Pancreas (tissue), 10 donors: Measurements from ENCODE around the gene MPZL3. TPM values are rescaled to one million over a fixed set of nuclear protein-coding genes. Genes with fewer than 3 reads are reported as not detected.

Experiments used
- ATAC-seq, 4 donors: fragments of 200-7000 bp; cut with Tn5 transposase; one replicate each; pipeline versions ENCODE4 v1.8.0 to v1.9.1; 2020; ENCODE audit warnings: mild to moderate bottlenecking in 4 of 4, moderate library complexity in 4 of 4
- DNase-seq, 6 donors: peaks; one replicate each; pipeline ENCODE4 v3.0.0-alpha.2; 2020
- FAIRE-seq: peaks from 2 replicates; lab custom pipeline; 2012; peaks lifted over from hg19 to GRCh38; lab: Jason Lieb, UNC
- H3K27ac ChIP-seq, 4 donors: fragments of 200-600 bp; sonication (generic); 1 replicate in 3 of 4; 2 replicates in 1 of 4; pipeline versions ENCODE4 v1.5.0 to v1.8.0; 2020
- H3K27me3 ChIP-seq, 4 donors: fragments of 200-600 bp; one replicate each; pipeline ENCODE4 v1.8.0; 2021
- H3K36me3 ChIP-seq, 3 donors: fragments of 200-600 bp; sonication (generic) in 1 of 3; one replicate each; pipeline versions ENCODE4 v1.5.0 to v1.8.0; 2020 to 2021
- H3K4me1 ChIP-seq, 3 donors: fragments of 200-600 bp; one replicate each; pipeline ENCODE4 v1.8.0; 2021
- H3K4me3 ChIP-seq, 4 donors: fragments of 200-600 bp; sonication (generic) in 2 of 4; one replicate each; pipeline versions ENCODE4 v1.5.0 to v1.8.0; 2020 to 2021
- H3K9me3 ChIP-seq, 4 donors: fragments of 200-600 bp; one replicate each; pipeline ENCODE4 v1.8.0; 2021
- CTCF ChIP-seq, 4 donors: fragments of 200-600 bp; sonication (generic) in 3 of 4; IDR thresholded peaks; one replicate each; pipeline versions ENCODE4 v1.5.0 to v1.8.0; 2021; ENCODE audit warnings: antibody characterized with exemption in 4 of 4
- WGBS, 2 donors: extraction: QIAGEN DNeasy Blood & Tissue Kit; methylation state at CpG; one replicate each; pipeline ENCODE4 v1.1.7; 2013; 5-methylcytosine and 5-hydroxymethylcytosine counted together
- intact Hi-C, 3 donors: fragments of 100-400 bp; cut with DNase I; formaldehyde crosslinking; loops; one replicate each; pipeline versions ENCODE4 v1.11.1 to v1.14.2; 2022
- polyA plus RNA-seq, 2 donors: library from polyadenylated mRNA; stranded (reverse); fragments of 200-250 nt; gene quantifications; one replicate each; pipeline ENCODE4 v1.2.3, GENCODE V29; 2013
- total RNA-seq, 6 donors: library from RNA; stranded (reverse); fragmentation: NEBNext Ultra II Directional in 4 of 6; extraction: Animal tissue kit (Norgen Biotek cat#: 25700) in 4 of 6; gene quantifications; one replicate each; pipeline versions ENCODE4 v1.2.1 to v1.2.4, GENCODE V29; 2021 to 2023
- donor health status: healthy with polysubstance abuse.
- donor health status: DM: no; HTN: no; CAD: no; lungs with moderate emphysema.
- donor health status: DM: no; HTN: no; CAD: no.
- donor health status: control.
- donor health status: control.
- donor health status: Bipolar disorder and iron deficiency.
- donor health status: DM: yes; HTN: yes; CAD: no.
- donor health status: DM: no; HTN: no; CAD: no.
- donor health status: DM: no; HTN: no; CAD: no.
- donor health status: DM: yes; HTN: yes; CAD: no.

MPZL3 gene
- total and polyA plus RNA-seq, 8 donors: 3.8 to 8.0 (median 5.2) TPM

GRCh38 chr11:118229274-118229847 lies 22.8 kb downstream of the MPZL3 start:
- no peak overlapping the region for H3K4me3 ChIP-seq
- ATAC-seq (no peak), FAIRE-seq (no peak), DNase-seq (no peak)
- no peaks in the 10 kb centered on the region for H3K27me3 ChIP-seq
- intact Hi-C loops: no loop called here
- WGBS, 2 donors: 88 to 93% methylated on average over 5 of the region's 5 CpGs
- H3K36me3 ChIP-seq: peaks cover 0 to 42% (median 8%) of the 10 kb centered on the region in 3 donors
- TF ChIP-seq CTCF (IDR thresholded peaks at IDR 0.05): no peak
- H3K27ac ChIP-seq: peak overlapping the region in 1 of 4 donors; percentile 4
- H3K9me3 ChIP-seq: no peaks in the 10 kb centered on the region
- H3K4me1 ChIP-seq: no peaks in the 10 kb centered on the region

- Histone ChIP-seq H3K27me3 (no peaks in the 10 kb centered on the region), H3K4me3 (no peak overlapping the region), H3K4me1 (no peaks in the 10 kb centered on the region), H3K9me3 (no peaks in the 10 kb centered on the region), H3K27ac (peak overlapping the region in 1 of 4 donors; percentile 9), H3K36me3 (peaks cover 0 to 36% (median 8%) of the 10 kb centered on the region in 3 donors)
- no peak for TF ChIP-seq CTCF (IDR thresholded peaks at IDR 0.05)
- DNase-seq (no peak), FAIRE-seq (no peak), ATAC-seq (peak in 2 of 4 donors; percentile 52 to 62)
- intact Hi-C loops: no loop called here
- 91 to 93% methylated on average over 8 of the region's 8 CpGs for WGBS, 2 donors
Observed at GRCh38 chr11:118227865-118228785, 24.0 kb downstream of the MPZL3 start.

- DNase-seq: no peak
- WGBS, 2 donors: 74 to 93% methylated on average over 2 of the region's 2 CpGs
Observed at GRCh38 chr11:118226781-118227180, 25.4 kb downstream of the MPZL3 start.

GRCh38 chr11:118226296-118226695 lies 25.9 kb downstream of the MPZL3 start:
- Histone ChIP-seq H3K4me1 (no peaks in the 10 kb centered on the region), H3K27me3 (no peaks in the 10 kb centered on the region), H3K4me3 (no peak overlapping the region), H3K27ac (no peak overlapping the region), H3K9me3 (no peaks in the 10 kb centered on the region), H3K36me3 (peaks cover 0 to 23% (median 3%) of the 10 kb centered on the region in 3 donors)
- intact Hi-C loops: no loop called here
- FAIRE-seq (no peak), ATAC-seq (no peak), DNase-seq (no peak)
- TF ChIP-seq CTCF (IDR thresholded peaks at IDR 0.05): no peak
- WGBS, 2 donors: 83 to 86% methylated on average over 7 of the region's 7 CpGs

More at GRCh38 chr11:118226781-118227180, 25.4 kb downstream of the MPZL3 start:
- H3K9me3 ChIP-seq: no peaks in the 10 kb centered on the region
- intact Hi-C loops: no loop called here
- no peaks in the 10 kb centered on the region for H3K4me1 ChIP-seq
- H3K27me3 ChIP-seq: no peaks in the 10 kb centered on the region
- H3K27ac ChIP-seq: no peak overlapping the region
- no peak for FAIRE-seq
- ATAC-seq: no peak
- peaks cover 0 to 24% (median 3%) of the 10 kb centered on the region in 3 donors for H3K36me3 ChIP-seq
- TF ChIP-seq CTCF (IDR thresholded peaks at IDR 0.05): no peak
- no peak overlapping the region for H3K4me3 ChIP-seq
